Measurements from ENCODE around the gene TTC28.

Gene TTC28

DNA sequence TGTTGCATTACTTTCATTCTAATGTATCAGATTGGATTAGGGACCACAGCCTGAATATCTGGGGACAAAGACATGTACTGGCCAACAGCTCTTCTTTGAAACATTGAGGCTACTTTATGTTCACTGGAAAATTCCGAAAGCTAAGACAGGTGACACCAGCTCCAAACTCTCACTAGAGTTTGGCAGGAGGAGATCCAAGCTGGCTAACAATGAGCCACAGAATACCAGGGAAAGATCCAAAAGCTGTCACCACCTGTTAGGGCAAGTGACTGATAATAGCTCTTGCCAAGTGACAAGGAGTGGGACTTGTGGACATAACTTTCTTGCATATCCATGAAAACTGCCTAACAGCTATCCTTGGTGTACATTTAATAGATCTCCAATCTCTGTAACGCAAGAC is 333.3 kb downstream of the TTC28 start:
- DNase-seq, result no peak

DNA sequence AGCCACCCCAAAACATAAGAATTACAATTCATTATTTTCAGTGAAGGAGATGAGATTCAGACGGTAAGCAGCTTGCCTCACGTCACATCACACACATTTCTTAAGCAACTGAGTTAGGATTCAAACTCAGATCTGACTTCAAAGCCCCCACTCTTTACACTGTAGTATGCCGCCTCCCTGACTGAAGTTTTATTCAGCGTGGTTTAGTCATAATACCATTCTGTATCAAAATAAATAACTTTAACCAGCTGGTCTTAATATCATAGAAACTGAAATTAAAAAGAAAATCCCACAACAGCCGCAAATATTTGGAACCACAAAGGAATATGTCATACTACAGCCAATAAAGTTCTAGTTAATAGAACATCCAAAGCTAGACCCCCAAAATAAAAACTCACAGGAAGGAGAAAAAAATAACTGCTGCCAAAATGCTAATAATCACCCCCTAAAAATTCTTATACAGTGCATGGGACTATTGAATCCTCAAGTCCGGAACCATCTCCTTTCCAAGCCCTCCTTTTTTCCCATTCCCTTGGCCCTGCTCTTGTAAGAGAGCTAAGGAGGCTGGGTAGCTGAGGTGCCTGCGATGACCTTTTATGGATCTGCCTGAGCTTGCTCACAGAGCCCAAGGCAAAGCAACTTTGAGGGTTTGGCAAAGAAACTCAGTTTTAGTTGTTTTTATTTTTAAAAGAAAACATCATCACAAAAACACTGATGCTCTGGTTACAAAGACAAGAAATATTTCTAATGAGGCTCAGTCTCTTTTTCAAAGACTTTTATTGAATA is 334.5 kb downstream of the TTC28 start:
- DNase-seq, result no peak

DNA sequence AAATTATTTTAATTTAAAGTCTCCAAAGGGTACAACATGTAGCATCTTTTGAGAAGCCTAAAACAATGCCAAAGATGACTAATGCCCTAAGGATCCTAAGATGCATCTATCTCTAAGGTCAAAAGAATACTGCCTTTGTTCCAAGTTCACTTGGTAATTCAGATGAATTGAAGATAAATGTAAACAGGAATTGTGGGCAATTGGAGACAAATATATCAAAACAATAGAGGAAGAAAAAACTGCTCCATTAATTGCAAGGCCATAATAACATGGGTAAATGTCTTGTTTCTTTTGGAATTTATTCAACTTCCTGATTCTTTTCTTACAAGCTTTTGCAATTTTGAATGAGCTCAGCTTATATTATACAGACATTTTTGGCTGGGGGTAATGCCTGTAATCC is 338.6 kb downstream of the TTC28 start:
- no peak for DNase-seq

DNA sequence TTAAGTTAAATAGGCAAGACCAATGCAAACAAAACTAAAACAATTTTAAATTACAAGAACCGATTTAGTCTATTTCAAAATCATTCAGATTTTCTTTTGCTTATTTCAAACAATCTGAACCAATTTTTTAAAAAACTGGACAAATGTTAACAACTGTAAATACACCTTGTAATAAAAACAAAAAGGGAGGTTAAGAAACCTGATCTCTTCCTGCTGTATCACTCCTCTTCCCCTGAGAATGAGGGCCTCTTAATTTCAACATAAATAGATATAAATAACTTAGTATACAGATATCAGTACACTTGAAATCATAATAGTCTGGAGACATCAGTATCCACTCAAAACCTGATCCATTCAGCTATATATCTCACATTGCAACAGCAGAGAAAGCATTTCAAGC is 346.6 kb downstream of the TTC28 start:
- no peak for DNase-seq

DNA sequence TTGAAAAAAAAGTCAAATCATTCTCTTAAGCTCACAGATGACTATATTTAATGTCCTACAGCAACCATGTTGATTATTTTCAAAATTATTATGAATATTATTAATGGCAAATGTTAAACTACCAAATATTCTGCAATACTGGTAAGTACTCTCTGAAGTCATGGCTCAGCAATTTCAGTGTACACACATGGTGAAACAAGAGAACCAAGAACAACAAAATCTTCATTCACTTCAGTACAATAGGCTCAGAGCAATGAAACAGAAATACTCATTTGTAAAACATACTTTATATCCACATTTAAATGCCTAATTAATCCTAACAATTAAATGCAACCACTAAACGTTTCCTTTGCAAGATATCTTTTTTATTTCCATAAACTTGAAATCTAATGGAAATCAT is 347.2 kb downstream of the TTC28 start:
- no peak for DNase-seq

DNA sequence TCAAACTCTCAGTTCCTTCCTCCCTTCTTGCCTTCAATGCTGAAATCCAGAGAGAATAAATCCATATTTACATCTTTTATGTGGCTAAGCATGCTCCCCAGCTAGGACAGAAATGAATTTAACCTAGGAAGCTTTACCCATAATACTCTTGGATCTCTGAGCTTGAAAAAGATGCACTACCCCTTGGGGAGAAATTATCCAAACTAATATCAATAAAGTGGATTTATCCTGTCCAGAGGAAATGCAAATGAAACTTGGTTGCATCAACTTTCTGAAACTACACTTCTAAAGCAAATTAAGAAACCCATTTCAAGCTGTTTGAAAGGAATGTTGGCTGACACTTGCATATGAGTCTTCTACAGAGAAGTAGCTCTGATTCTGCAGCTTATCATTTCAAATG is 347.9 kb downstream of the TTC28 start:
- no peak for DNase-seq

DNA sequence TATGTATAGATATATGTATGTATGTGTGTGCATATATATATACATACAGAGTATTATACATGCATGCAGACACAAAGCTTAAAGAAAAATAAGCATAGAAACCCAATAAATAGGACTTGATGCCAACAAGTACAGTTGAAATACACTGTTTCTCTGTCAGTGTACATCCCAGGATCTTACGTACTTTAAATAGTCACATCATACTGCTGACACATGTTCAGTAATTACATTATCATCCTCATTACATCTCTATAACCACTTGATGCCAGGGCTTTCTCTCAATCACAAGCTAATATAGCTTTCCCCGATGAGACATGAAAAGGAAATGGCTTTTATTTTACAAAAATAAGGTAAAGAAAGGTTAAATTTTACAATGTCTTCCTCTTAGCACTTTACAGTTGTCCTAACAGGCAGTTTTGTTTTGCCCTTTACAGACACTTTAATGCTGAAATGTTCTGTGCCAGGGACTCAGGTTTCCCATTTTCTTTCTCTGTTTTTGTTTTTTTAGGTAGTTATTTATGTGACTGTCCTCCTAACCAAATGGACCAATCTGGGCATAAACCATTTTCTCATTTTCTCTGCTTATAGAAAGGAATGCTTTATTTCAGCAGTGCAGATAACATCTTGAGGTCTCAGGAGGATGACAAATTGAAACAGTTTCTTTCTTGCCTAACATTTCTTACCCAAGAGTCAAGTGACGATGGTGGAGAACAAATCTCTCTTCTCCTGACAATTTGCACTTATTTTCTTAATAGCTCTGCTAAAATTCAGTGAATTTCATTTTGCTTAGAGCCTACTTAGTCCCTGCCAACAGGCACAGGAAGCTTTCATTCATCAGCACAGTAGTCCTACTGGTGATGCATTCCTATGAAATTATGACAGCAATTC is 350.2 kb downstream of the TTC28 start:
- no peak for DNase-seq

DNA sequence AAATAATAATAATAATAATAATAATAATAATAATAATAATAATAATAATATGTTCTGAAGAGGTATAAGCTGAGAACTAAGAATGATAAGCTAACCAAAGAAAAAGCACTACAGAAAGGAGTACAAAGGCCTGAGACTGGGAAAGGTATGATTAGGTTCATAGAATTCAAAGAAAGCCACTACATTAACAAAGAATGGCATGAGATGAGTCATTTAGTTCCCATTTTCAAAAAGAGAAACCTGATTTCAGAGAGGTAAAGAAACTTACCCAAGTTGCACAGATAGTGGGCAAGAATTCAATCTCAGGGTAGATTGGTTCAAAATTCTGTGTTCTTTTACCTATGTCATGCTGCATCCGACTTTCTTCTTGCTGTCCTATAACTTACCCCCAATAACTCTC is 350.9 kb downstream of the TTC28 start:
- DNase-seq, result no peak

DNA sequence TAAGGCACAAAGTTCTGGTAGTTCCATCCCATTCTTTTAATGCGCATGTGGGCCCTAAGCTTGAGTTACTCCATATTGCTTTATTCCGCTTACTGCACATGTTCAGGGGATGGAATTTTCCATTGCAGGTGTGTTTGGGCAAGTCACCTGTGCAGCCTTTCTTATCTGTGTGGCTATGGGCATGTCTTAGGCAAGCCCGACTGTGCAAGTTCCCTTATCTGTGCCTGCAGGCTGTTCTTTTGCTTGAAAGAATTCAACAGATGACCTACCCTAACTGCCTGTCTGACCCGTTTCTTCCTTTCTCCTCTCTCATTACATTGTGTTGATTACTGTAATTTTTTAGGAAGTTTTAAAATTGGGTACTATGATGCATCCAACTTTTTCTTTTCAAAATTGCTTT is 363.6 kb downstream of the TTC28 start:
- DNase-seq, result no peak

DNA sequence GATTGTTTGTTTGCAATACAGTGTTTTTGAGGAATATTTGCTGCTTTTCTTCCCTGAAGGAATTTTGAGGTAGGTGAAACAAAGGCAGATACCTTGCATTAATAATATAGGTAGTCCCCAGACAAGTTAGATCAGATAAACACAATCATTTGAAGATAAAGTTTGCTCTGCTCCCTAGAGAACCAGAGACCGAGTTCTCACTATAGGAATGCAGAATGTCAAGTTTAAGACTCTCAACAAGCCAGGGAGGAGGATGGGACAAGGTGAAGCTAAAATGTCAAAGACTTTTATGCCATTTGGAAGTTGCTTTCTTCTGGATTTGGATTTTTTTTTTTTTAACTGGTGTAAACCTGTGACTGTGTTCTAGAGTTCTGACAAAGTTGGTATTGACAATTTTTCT is 364.7 kb downstream of the TTC28 start:
- DNase-seq, result no peak

DNA sequence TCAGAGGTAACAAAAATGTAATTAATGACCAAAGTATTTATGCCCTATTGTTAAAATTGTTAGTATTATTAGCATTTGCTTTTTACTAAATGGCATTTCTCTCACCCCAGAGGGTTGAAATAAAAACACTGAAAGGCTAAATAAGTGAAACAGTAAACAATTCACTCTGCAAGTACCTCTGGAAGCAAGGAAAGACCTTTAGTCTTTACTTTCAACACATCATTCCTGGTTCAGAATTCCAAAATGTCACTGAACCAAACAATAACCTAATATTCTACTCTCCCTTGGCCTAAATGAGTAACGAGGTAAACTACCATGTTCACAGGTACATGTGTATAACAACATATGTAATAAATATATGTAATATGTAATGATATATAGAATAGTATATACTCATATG is 369.3 kb downstream of the TTC28 start:
- DNase-seq, result no peak

DNA sequence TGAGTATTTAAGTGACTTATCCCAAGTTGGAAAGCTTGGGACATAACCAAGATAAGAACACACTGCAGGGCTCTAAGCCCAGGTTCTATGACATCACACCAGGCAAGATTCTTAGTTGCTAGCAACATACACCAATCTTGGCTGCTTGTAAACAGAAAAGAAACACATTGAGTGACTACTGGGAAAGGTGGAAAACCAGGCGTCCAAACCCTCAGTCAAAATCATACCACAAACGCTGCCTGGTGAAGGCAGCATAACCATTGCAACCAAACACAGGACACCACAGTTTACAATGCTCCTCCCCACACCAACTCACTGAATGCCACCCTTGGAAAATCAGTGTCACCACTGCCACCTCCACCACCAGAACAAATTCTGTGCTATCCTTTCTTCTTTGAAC is 379.9 kb downstream of the TTC28 start:
- no peak for DNase-seq

DNA sequence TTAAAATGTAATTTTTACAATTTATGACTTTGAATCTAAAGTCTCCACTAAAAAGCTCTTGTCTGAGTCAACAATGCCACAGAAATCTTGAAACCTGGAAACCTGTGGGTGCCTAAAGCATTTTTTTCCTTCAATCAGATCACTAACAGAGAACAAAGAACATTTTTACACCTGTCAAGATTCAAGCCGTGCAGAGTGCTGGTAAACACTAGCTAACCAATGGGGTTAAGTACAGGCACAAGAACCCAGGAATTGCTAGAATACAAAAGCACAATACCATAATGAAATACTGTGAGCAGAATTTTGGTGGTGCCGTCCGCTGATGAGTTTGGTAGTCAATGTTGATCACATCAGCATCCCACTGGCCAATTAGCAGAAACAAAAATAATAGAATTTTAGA is 380.3 kb downstream of the TTC28 start:
- peak; percentile 7 for DNase-seq

DNA sequence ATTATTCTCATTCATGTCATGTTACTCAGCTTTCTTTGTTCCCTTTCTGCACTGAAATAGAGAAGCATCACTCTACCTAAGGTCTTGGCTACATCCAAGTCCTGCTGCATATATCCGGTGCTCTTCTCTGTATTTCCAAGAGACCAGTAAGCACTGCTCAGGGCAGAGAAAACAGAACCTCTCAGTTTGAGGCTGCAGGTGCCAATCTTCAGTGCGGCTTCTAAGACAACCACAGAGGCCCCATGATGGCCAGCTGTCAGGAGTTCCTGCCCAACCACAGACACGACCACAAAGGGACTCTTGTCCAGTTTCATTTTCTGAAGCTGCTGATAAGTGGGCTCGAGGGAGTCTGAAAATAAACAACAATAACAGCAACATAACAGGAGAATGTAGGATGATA is 382.1 kb downstream of the TTC28 start:
- no peak for DNase-seq

DNA sequence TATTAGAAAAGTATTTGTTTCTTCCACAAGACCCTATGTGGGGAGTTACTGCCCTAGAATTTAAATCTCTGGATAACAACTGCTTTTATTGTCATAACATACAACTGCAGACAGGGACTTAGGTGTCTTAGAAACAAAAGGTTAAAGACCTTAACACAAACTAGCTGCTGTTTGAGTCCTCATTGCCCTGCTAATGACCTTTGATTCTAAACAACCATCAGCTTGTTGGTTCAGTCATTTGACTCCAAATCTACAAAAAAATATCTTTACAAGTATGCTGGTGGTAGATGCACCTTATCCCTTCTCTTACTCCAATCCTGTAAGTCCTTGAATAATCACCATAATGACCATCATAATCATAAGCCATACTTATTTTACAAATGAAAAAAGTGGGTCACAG is 383.2 kb downstream of the TTC28 start:
- no peak for DNase-seq

DNA sequence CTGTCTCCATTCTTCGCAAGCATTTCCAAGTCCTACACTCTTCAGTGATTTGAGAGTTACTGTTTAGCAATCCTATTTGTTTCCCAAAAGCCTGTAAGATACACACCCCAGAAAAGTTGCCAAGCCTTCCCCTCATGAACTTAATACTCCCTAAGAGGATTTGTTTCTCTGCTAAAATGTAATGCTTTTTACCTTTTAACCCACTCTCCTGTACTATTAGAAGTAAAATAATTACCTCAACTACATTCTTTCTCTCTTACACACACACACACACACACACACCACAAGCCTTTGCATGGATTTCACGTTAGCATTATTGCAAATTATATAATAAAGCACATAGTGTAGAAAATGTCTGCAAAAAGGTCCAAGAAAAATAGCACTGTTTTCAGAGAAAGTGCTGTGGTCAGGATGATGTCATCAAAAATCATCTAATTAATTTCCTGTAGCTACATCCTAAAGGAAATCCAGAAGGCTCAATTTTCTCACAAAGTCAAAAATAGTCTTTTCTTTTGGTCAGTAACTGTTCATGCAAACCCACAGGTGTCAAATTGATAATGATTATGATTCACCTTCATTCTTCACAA is 396.5 kb downstream of the TTC28 start:
- no peak for DNase-seq

DNA sequence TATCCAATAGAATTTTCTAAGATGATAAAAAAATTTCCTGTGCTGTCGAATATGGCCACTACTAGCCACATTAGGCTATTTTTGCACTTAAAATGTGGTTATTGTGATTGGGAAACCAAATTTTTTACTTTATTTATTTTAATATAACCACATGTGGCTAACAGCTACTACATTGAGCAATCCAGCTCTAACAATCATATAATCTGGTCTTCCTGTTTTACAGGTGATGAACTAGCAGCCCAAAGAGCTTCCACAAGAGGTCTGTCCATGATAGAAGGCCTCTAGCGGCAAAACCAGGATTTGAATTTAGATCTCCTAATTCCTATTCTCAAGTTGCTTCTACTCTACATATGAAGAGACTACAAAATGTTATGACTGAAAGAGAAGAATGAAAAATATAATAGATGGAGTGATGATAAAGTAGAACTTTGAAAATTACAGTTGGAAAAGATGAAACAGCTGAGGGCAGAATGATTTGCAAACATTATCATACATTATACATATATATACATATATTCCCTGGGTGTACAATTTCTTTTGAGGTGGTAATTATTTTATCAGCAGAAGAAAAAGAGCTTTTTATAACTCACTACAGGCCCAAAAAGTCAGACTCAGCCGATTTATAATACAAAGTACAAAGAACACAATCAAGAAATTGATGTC is 397.1 kb downstream of the TTC28 start:
- DNase-seq, result no peak

DNA sequence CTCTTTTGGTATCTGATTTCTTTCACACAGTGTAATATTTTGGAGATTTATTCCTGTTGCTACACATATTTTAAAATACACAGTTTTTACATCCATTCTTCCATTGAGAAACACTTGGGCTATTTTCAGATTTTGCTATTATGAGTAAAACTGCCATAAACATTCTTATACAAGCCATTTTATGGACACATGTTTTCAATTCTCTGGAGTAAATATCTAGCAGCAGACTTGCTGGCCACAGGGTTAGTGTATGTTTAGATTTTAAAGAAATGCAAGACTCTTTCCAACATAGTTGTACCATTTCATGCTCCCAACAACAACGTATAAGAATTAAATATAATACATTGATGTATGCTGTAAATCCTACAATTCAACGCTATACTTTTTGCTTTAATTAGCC is 399.8 kb downstream of the TTC28 start:
- no peak for DNase-seq

DNA sequence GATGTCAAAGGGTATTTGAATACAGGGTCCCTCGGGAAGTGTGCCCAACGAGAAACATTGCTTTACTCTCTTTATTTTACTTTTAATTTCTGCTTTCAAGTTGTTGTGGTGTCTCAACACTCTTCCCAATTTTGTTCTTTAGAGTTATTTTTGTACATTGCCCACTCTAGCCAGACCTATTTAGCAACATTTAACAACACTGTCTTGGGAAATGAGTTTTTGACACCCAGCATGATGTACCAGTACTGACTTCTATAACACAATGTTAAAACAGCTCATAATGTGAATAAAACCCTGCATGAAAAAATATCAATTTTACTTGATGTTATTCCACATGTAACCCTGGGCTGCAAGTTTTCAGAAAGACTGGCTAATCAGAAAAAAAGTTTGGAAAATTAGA is 410.4 kb downstream of the TTC28 start:
- no peak for DNase-seq

DNA sequence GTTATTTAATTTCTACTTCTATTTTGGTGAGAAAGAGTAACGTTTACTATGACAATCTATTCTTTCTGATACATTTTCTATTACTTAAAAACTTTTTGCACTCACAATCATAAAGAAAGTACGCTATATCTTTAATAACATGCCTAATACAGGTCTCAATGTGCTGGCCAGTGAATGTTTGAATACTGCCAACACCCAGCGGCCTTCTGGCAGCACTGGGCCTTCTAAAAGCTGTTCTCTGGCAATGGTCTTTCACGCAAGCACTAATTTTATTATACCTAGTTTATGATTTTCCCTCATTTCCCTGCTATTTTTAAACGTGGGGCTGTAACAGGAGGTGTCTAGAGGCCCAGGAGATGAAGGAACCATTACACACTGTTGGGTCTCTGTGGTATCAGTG is 410.8 kb downstream of the TTC28 start:
- no peak for DNase-seq

DNA sequence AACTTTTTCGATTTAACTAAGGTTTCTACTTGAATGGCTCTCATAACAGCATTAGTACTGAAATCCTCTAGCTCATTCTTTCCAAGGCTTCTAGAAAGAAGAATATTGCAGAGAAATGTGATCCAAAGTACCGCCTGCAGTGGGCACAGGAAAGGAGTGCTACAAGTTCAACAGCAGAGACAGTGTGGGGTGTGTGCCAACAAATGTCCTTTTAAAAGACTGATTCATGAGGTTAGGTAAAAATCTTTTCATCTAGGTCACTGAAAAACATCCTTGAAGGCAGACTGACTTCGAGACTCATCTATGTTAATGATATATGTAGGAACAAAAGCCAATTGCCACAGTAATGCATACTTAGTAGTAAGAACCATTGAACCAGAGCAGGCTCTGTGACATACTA is 411.5 kb downstream of the TTC28 start:
- no peak for DNase-seq

DNA sequence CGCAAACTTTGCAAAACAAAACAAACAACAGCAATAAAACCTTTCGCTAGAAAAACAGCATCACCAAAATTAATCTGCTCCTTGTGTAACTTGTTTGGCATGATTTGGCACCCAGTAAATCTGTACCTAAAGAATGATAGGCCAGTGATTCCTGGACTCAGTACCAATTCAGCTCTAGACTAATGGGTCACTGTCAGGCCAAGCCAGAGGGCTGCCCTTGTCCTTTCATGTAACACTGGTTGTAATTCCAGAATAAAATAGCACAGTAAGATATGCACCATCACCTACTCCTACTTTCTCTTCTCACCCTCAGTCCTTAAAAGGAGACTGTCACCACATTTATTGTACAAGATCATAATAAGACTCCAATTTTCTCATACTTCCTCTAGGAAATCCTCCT is 419.0 kb downstream of the TTC28 start:
- DNase-seq, result no peak

DNA sequence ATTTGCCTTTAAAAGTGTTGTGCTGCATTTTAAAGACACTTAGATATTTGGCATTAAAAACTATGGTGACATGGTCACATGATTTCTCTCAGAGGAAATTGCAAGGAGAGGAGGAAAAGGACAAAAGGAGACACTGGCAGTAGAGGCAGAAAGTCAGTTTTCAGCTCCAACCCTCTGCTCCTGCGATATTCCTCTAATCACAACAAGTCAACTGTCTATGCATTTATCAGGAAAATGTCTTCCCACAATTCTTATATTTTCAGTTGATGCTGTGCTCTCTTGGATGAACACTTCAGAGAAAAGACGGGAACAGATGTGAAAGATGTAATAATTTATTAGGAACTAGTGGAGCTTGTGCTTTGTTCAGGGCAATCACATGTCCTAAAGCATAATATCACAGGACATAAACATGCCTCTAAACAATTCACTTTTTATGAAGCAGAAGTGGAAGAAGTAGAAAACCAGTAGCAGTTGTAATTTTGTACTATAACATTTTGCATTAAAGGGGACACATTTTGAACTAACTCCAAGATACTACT is 419.8 kb downstream of the TTC28 start:
- DNase-seq, result no peak
